Nasal cavity respiratory epithelium epithelial cell of viscerocranial mucosa (primary cell): ENCODE results near the gene PLA2G2F. TPM values are rescaled to one million over a fixed set of nuclear protein-coding genes. Genes with fewer than 3 reads are reported as not detected.

Source experiments
- total RNA-seq: library from RNA; depleted of rRNA; stranded (reverse); fragments of >200 nt; gene quantifications from 2 replicates; pipeline ENCODE4 v1.2.3, GENCODE V29; 2014

The PLA2G2F gene
- under 0.01 TPM in 1 of 2 replicates, not detected in the other for total RNA-seq

GRCh38 chr1:20138961-20139550 is at the start of gene PLA2G2F:
PLA2G2F (plus strand) TSS chr1:20139323; CDS start chr1:20139428, 105 bp downstream.

GRCh38 chr1:20119347-20119746 is 19.8 kb upstream of the PLA2G2F start, which contains the start of gene PLA2G2D:
PLA2G2D (minus strand) TSS chr1:20119536; CDS start chr1:20119498, 38 bp downstream.

GRCh38 chr1:20185834-20186782 is 47.0 kb downstream of the PLA2G2F start, which contains the start of the genes PLA2G2C and UBXN10:
PLA2G2C (minus strand) TSS chr1:20186518; CDS start chr1:20177363, 9,155 bp downstream.
UBXN10 (plus strand) TSS chr1:20186096; CDS start chr1:20190562, 4,466 bp downstream.

Other genes starting within 250 kb of the PLA2G2F start
- gene PLA2G2E, start 215.7 kb upstream of the PLA2G2F start, total RNA-seq, result not detected in 2 replicates
- gene PLA2G2A, start 159.7 kb upstream of the PLA2G2F start, total RNA-seq, result not detected in 2 replicates
- not detected in 2 replicates for gene PLA2G5, start 69.1 kb upstream of the PLA2G2F start, total RNA-seq
- not detected in 2 replicates for gene PLA2G2D, start 19.8 kb upstream of the PLA2G2F start, total RNA-seq
- gene UBXN10, start 46.8 kb downstream of the PLA2G2F start, total RNA-seq, result under 0.01 and 0.21 TPM in 2 replicates
- not detected in 2 replicates for gene PLA2G2C, start 47.2 kb downstream of the PLA2G2F start, total RNA-seq
- gene VWA5B1, start 151.6 kb downstream of the PLA2G2F start, total RNA-seq, result not detected in 2 replicates